Lower leg skin (tissue), 4 donors: ENCODE data around the gene IRS1. TPM values are rescaled to one million over a fixed set of nuclear protein-coding genes. Genes with fewer than 3 reads are reported as not detected.
"Not testable (repeated sequence)": the region's sequence is repeated elsewhere in the genome, so short reads cannot be mapped to it uniquely, and the experiment has no call there.

Source experiments
- DNase-seq, 2 donors: peaks; one replicate each; pipeline ENCODE4 v3.0.0-alpha.2; 2019; ENCODE audit warnings: low spot score in 2 of 2
- H3K4me3 ChIP-seq: fragments of 200-600 bp; sonication (generic); 2 replicates; pipeline ENCODE4 v1.5.1; 2017; ENCODE audit warnings: mild to moderate bottlenecking, low read depth; ENCODE audit not compliant: poor library complexity, severe bottlenecking
- CTCF ChIP-seq, 3 donors: fragments of 450-650 bp; IDR thresholded peaks; one replicate each; pipeline ENCODE4 v1.5.1; 2016; ENCODE audit warnings: antibody characterized with exemption in 3 of 3, mild to moderate bottlenecking in 3 of 3, moderate library complexity in 2 of 3
- POLR2A ChIP-seq, 2 donors: fragments of 450-650 bp; IDR thresholded peaks; one replicate each; pipeline ENCODE4 v1.6.1; 2016 to 2017; ENCODE audit warnings: antibody characterized with exemption in 2 of 2, mild to moderate bottlenecking in 1 of 2, moderate library complexity in 1 of 2
- WGBS, 2 donors: methylation state at CpG; one replicate each; pipeline ENCODE4 v1.1.5; 2018; 5-methylcytosine and 5-hydroxymethylcytosine counted together
- intact Hi-C: fragments of 100-400 bp; cut with DNase I; formaldehyde crosslinking; loops from one replicate; pipeline ENCODE4 v1.15.0; 2023; ENCODE audit warnings: low total_unique reads
- total RNA-seq, 4 donors: library from RNA; depleted of rRNA; stranded (reverse); fragments of >200 nt; gene quantifications; one replicate each; pipeline ENCODE4 v1.1.0, GENCODE V29; 2016

IRS1 gene, protein sequence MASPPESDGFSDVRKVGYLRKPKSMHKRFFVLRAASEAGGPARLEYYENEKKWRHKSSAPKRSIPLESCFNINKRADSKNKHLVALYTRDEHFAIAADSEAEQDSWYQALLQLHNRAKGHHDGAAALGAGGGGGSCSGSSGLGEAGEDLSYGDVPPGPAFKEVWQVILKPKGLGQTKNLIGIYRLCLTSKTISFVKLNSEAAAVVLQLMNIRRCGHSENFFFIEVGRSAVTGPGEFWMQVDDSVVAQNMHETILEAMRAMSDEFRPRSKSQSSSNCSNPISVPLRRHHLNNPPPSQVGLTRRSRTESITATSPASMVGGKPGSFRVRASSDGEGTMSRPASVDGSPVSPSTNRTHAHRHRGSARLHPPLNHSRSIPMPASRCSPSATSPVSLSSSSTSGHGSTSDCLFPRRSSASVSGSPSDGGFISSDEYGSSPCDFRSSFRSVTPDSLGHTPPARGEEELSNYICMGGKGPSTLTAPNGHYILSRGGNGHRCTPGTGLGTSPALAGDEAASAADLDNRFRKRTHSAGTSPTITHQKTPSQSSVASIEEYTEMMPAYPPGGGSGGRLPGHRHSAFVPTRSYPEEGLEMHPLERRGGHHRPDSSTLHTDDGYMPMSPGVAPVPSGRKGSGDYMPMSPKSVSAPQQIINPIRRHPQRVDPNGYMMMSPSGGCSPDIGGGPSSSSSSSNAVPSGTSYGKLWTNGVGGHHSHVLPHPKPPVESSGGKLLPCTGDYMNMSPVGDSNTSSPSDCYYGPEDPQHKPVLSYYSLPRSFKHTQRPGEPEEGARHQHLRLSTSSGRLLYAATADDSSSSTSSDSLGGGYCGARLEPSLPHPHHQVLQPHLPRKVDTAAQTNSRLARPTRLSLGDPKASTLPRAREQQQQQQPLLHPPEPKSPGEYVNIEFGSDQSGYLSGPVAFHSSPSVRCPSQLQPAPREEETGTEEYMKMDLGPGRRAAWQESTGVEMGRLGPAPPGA (N-terminal part only)
- total RNA-seq = 10 to 100 TPM; 16.9 to 55.0 (median 25.4) TPM

DNA sequence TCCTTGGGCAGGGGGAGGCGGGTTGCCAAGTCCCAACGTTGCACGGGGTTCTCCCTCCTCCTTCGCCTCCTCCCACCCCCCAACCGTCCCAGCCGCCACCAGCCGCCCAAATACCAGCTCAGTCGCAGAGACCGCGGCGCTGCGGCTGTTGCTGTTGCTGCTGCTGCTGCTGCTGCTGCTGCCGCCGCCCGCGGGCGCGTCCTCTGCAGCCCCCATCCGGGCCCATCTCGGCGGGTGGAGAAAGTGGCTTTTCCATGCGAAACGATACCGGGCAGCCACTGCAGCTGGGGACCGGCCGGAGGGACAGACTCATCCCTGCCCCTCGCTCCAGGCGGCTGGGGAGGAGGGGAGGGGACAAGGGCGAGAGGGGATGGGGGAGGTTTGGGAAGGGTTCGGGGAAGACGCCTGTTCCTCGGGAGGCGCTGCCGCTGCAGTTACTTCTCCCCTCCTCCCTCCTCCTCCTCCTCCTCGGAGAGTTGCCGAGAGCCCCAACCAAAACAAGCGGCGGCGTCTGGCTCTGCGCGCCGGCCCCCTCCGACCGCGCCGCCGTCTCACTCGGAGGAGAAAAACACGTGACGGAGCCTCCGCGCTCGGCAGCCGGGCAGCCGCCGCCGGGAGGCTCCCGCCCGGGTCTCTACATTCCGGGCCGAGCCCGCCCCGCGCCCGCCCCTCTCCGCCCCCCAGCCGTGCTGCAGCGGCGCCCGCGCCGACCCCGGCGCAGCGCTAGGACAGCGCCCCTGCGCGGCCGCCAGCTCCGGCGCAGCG lies at the start of gene IRS1:
TSS of gene IRS1 (minus strand) at position 610 of the 765 bp plus-strand sequence. CDS start 1,082 bp downstream, outside the sequence.
- intact Hi-C loops = loop anchor here (10.0 kb wide), 1 partner anchor 585 kb away; no protein-coding TSS in a partner anchor
- TF ChIP-seq POLR2A (IDR thresholded peaks at IDR 0.05) (no peak), CTCF (IDR thresholded peaks at IDR 0.05) (no peak)
- H3K4me3 ChIP-seq = peak within 1 kb of the TSS; percentile 61
- peak; percentile 54 to 93 for DNase-seq
- WGBS, 2 donors = 0 to 1% methylated on average over 40 to 52 of the region's 82 CpGs

DNA sequence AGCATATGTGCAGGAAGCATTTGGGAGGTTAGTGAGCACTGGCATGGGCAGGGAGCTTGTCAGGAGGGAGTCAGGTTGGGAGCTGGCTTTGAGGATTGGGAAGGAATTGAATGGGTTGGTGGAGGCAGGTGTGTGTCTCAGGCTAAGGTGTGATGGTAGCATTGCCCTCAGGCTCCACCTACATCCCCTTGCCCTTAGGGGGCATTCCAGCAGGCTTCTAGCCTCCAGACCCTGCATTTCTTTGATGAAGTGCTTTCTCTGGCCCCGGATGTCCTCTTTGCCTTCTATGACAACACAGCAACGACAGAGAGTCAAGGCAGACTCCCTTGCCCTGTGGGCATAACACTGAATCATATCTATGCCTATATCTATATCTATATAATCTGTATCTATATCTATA lies 49.7 kb upstream of the IRS1 start:
- DNase-seq = no peak
- WGBS, 2 donors = 66 to 71% methylated on average over 2 of the region's 2 CpGs
- TF ChIP-seq POLR2A (IDR thresholded peaks at IDR 0.05) (no peak), CTCF (IDR thresholded peaks at IDR 0.05) (no peak)
- no peak overlapping the region for H3K4me3 ChIP-seq
- intact Hi-C loops = no loop called here

DNA sequence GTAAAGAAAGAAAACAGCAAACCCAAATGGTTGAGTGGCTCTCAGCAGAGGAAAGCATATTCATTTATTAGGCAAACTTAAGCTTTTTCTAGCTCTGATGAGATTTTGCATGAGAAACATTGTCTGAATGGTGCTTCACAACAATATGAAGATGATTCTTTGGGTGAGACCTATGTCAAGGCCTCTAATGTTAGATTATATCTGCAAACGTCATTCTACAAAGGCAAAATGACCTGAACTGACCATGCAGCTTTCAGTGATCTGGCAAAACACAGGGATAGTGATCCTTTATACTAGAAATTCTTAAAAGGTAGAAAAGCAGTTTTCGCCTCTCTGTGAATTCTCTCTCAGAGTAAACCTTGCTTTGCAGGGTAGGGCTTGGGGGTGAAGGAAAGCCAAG lies 47.9 kb upstream of the IRS1 start:
- 88 to 96% methylated on average over 2 of the region's 2 CpGs for WGBS, 2 donors
- no peak for TF ChIP-seq CTCF (IDR thresholded peaks at IDR 0.05)
- H3K4me3 ChIP-seq = no peak overlapping the region
- intact Hi-C loops = no loop called here
- DNase-seq = no peak

- TF ChIP-seq CTCF (IDR thresholded peaks at IDR 0.05) = no peak
- TF ChIP-seq POLR2A (IDR thresholded peaks at IDR 0.05) = no peak
- no peak for DNase-seq
- intact Hi-C loops = no loop called here
- WGBS, 2 donors = 62 to 73% methylated on average over 1 of the region's 1 CpG
- H3K4me3 ChIP-seq = no peak overlapping the region
These were observed 47.5 kb upstream of the IRS1 start for GRCh38 chr2:226847090-226847489.

DNA sequence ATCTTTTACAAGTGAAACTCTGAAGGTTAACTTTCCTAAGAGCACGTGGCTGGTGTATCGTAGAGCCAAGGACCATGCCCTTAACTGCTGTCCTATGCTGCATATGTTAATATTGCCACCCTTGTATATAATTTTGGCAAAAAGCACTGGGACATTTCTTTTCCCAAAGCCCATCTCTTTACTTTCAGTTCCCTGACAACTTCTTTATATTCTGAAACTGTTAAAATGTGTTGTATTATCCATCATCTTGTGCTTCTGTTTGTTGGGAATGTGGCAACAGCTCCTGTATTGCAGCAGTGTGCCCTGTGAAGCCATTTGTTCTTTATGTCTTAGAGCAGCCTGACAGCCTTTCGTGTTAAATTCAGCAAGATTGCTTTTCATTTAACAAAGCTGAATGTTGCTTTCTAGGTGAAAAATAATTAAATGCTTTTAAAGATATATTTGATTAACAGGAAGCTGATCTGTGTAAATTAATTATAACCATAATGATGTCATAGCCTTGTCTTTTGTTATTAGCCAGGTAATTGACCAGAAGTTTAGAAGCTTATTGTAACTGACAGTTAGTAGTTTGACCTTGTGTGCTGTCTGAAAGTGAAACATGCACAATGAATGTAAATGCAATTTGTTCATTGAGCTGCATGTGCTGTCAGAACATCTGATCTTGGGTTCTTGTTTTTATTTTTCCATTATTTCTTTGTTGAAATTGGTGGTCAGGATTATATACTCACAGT lies 45.9 kb upstream of the IRS1 start:
- intact Hi-C loops = no loop called here
- 89 to 91% methylated on average over 3 of the region's 3 CpGs for WGBS, 2 donors
- TF ChIP-seq CTCF (IDR thresholded peaks at IDR 0.05) = no peak
- no peak for TF ChIP-seq POLR2A (IDR thresholded peaks at IDR 0.05)
- DNase-seq = no peak
- H3K4me3 ChIP-seq = no peak overlapping the region

GRCh38 chr2:226843001-226843400 lies 43.4 kb upstream of the IRS1 start:
- intact Hi-C loops, DNase-seq, H3K4me3 ChIP-seq: not testable (repeated sequence)
- 94 to 97% methylated on average over 1 of the region's 1 CpG for WGBS, 2 donors
